GM21528 (cell line): ENCODE results near the gene CNOT10.
"Not testable (repeated sequence)": the region's sequence is repeated elsewhere in the genome, so short reads cannot be mapped to it uniquely, and the experiment has no call there.

Experiments
- ATAC-seq: cut with Tn5 transposase; IDR thresholded peaks from one replicate; pipeline ENCODE4 v1.9.1; 2021; ENCODE audit warnings: mild to moderate bottlenecking, moderate library complexity; ENCODE audit not compliant: unreplicated experiment, low FRiP score

The CNOT10 gene

DNA sequence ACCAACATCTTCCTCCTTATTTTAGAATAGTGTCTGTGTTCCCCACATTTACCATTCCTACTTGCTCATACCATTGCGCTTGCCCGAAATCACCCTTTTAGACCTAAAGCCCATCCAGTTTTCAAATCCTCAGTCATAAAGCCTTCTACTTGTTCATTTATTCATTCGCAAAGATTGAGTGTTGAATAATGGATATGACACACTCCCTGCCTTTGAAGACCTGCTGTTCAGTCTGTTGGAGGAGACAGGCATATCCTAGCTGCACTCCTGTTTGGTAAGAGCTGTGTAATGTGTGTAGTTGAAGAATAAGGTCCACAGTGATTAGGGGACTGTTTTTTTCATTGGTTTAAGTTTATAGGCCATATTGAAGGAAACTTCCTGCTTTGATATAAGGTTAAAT, 1.7 kb downstream of the CNOT10 start:
- ATAC-seq = no peak

- no peak for ATAC-seq
Observed at GRCh38 chr3:32691847-32692246, 6.9 kb downstream of the CNOT10 start.

DNA sequence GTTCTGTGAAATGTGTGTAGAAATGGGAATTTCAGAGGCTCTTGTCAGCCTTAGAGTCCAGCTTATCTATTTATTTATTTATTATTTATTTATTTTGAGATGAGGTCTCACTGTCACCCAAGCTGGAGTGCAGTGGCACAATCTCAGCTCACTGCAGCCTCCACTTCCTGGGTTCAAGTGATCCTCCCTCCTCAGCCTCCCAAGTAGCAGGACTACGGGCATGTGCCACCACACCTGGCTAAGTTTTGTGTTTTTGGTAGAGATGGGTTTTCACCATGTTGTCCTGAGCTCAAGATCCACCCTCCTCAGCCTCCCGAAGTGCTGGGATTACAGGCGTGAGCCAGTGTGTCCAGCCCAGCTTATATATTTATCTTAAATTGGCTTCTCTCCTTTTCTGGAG, 11.5 kb downstream of the CNOT10 start:
- no peak for ATAC-seq

GRCh38 chr3:32698506-32698905, 13.5 kb downstream of the CNOT10 start:
- ATAC-seq = no peak

DNA sequence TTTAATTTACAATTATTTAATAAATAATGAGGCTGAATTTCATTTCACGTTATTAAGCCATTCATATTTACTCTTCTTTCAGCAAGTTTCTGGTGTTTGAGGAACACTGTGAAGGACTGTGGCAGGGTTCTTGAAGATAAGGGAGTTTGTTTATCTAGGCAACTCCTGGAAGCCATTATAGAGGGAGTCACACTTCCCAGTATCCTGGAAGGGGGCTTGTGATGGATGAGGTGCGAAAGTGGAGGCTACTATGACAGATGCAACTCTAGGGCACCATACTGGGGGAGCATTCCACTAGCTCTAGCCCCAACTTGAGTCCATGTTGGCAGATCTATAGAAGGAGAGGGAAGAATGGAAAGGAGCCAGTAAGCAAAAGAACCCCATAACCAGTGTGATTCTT, 14.4 kb downstream of the CNOT10 start:
- no peak for ATAC-seq

GRCh38 chr3:32700244-32700643, 15.3 kb downstream of the CNOT10 start:
- no peak for ATAC-seq

DNA sequence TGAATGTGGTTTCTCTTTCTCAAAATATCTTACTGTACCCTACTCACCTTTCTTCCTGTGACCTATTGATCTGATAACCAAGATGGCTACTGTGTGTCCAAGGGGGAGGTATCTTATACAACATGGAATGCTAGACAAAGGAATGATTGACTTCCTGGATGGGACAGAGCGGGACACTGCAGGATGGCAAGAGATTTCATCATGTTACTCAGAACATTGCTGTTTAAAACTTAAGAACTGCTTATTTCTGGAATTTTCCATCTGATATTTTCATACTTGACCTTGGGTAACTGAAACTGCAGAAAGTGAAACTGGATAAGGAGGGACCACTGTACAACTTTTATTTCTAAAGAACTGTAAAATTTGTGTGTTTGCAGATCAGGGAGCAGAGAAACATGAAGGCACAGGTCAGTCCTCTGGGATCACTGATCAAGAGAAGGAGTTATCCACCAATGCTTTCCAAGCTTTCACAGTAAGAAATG, 18.5 kb downstream of the CNOT10 start:
- ATAC-seq = no peak

DNA sequence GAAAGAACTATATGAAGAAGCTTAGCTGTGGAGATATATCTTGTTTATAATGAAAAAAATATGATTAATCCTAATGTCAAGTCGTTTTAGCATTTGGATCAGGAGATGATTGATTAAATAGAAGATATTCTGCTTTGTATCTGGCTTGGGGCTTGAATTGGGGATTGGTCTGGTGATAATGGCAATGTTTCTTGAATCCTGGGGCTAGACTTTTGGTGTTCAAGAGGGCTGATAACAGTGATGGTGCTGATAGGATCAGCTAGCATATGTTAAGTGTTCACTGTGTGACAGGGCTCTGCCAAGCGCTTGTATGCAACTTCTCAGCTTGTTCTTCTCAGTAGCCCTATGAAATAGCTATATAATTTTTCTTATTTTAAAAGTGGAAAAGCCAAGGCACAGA, 20.2 kb downstream of the CNOT10 start:
- ATAC-seq = no peak

- ATAC-seq = no peak
Observed at GRCh38 chr3:32706348-32707025, 21.5 kb downstream of the CNOT10 start.

DNA sequence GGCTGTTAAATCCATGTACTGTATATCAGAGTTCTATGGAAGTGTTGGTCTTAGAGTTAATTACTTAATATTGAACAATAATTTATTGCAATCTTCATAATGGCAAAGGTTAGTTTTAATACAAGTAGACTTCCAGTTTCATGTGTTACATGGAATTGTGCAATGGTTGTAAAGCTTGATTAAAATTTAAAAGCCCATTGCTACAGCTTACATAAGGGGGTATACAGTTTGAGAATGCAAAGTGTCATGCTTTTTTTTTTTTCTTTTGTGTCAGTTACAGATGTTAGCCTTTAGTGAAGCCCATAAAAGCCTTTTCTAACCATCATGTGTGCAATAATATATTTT, 22.0 kb downstream of the CNOT10 start:
- no peak for ATAC-seq

- ATAC-seq = no peak
Observed at GRCh38 chr3:32708672-32709283, 23.8 kb downstream of the CNOT10 start.

GRCh38 chr3:32709346-32709745, 24.4 kb downstream of the CNOT10 start:
- no peak for ATAC-seq

DNA sequence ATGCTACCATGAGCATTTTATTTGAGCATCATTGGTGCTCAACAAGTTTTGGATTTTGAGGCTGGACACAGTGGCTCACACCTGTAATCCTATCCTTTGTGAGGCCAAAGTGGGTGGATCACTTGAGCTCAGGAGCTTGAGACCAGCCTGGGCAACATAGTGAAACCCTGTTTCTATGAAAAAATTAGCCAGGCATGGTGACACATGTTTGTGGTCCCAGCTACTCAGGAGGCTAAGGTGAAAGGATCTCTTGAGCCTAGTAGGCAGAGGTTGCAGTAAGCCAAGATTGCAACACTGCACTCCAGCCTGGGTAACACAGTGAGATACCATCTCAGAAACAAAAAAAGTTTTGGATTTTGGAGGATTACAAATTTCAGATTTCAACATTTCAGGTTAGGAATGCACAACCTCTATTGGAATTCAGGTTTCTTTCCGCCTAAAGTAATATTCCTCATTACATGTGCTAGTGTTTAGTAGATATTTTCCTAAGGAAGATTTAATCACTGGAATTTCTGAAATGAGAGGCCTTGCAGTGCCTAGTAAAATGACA, 27.6 kb downstream of the CNOT10 start:
- no peak for ATAC-seq

DNA sequence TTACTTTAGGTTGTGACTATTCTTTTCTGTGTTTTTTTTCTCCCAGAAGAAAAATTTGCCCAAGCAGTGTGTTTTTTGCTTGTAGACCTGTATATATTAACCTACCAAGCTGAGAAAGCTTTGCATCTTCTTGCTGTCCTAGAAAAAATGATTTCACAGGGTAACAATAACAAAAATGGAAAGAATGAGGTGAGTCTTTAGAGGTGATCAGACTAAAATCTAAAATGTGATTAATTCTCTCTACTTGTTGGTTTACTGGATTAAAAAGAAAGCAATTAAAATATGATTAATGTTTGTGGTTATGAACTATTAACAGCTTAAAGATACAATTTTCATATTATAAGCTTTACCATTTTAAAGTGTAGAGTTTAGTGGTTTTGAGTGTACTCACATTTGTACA, 28.2 kb downstream of the CNOT10 start:
- ATAC-seq = no peak

DNA sequence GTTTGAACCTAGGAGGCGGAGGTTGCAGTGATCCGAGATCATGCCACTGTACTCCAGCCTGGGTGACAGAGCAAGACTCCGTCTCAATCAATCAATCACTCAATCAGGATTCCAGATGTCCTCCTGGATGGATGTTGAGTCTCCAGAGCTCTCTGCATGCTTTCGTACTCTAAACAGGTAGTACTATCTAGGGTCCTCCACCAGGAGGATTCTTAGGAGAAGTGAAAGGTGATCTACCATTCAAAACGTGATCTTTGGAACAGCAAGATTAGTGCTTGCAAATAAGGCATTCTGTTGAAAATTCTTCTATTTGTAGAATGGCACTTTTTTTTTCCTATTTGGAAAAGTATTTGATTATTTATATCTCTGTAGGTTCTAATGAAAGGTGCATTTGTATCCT, 34.3 kb downstream of the CNOT10 start:
- no peak for ATAC-seq

DNA sequence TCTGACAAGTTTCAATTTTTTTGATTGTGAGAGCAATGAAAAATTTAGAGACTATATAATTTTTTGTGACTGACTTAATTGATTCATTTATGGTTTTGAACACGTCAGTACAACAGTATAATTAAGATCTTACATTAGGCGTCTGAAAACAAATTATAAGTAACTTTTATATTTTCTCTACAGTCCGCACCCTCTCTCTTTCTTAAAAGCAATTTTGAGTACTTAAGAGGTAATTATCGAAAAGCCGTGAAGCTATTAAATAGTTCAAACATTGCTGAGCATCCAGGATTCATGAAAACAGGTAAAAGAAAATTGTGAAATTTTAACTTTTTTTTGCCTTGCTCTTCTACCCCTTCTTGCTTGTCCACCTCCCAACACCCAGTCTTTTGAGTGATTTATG, 34.9 kb downstream of the CNOT10 start:
- ATAC-seq = no peak

DNA sequence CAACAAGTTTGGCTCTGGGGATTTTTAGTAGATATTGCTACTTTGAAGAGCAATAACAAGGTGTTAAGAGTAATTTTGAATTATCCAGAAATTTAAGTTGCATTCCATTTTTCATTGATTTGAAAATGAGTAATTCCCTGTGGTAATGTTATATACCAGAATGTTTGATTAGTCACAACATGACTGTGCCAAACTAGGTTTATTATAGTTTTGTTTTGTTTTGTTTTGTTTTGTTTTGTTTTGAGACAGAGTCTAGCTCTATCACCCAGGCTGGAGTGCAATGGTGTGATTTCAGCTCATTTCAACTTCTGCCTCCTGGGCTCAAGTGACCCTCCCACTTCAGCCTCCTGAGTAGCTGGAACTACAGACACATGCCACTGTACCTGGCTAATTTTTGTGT, 40.7 kb downstream of the CNOT10 start:
- no peak for ATAC-seq

DNA sequence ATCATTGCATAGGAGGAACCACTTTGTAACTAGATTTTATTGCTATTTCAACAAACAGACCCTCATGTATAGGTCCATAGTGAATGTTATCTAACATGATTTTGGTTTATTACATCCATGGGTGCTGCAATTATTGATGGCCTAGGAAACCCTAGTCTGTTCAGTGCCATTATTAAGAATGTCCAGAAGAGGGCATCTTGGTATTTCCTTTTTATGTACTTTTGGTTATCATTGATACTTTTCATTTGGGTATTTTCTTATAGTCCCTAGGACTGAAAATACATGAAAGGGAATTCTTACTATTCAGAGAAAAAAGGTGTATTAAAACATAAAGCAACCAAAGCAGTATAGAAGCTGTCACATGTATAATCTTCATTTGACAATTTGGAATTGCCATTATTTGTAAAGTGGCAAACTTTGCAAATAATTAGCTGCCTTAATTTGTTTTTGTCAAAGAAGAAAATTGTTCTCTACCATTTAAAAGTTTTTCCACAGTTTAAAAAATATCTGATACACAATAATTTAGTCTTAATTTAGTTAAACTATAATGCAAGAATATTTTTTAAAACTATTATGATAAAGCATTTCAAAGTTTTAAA, 48.7 kb downstream of the CNOT10 start:
- no peak for ATAC-seq

DNA sequence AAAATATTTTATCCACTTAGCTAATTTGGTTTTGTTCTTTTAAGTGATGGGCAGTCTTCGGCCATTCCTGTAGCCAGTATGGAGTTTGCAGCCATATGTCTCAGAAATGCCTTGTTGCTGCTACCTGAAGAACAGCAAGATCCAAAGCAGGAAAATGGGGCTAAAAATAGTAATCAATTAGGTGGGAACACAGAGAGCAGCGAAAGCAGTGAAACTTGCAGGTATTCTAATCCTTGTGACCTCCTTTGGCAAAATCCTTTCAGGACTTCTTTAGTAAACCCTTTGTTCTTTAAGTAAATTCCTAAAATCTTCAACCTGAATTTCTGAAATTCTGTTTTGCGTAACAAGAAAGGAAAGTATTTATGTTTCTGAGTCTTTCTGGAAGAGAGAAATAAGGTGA, 49.8 kb downstream of the CNOT10 start:
- ATAC-seq = no peak

- not testable (repeated sequence) for ATAC-seq
Observed at GRCh38 chr3:32743470-32743869, 58.5 kb downstream of the CNOT10 start.

GRCh38 chr3:32743934-32744333, 58.9 kb downstream of the CNOT10 start:
- ATAC-seq = no peak

DNA sequence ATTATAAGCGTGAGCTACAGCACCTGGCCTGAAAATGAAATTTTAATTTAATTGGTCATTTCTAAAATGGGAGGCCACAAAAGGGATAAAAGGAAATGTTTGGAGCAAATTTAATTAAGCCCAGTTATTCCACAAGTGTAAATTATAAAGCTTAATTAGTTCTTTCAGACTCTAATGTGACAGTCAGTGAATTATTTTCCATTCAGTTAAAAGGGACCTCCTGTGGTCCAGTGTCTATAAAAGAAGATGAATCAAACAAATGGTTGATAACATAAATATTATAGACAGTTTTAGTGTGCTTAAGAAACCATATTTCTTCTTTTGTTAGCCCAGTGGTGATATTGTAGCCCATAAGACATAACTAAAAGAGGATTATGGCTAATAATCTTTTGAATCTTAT, 66.4 kb downstream of the CNOT10 start:
- ATAC-seq = no peak
